ENCODE measurements around the gene ECD.

The ECD gene

DNA sequence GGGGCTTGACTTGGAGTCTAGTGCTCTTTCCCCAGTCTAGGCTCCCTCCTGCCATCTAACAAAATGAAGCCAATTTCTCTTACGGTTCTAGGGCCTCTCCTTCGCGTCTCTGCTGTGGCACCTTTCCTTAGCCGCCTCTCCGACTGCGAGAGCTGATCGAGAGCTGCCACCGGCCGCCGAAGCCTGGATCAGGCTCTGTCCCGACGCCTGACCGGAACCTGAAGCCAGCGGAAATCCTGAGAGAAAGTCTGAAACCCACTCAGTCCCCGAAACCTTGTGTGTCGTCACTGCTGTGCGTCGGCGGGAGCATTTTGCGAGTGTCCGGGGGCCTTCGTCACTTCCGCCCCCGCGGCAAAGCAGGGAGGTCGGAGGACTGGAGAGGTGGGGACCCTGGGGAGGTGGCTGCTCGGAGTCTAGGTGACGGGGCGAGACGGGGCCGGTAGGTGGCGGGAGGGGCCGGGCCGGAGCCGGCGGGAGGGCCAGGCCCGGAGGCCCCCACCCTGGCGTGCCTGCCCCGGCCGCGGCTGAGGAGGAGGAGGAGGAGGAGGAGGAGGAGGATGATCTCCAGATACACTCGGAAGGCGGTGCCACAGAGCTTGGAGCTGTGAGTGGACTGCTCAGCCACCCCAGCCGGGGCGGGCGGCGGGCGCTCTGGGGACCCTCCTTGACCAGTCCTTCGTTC lies at the start of gene ECD, which contains the start of gene FAM149B1:
Gene ECD (minus strand): TSS at position 226 of the 682 bp plus-strand sequence. CDS start 4,071 bp downstream, outside the sequence.
Gene FAM149B1 (plus strand): TSS at position 337 of the 682 bp plus-strand sequence. CDS start 221 bp downstream, at position 558.
- DNase-seq: peak; percentile 90

DNA sequence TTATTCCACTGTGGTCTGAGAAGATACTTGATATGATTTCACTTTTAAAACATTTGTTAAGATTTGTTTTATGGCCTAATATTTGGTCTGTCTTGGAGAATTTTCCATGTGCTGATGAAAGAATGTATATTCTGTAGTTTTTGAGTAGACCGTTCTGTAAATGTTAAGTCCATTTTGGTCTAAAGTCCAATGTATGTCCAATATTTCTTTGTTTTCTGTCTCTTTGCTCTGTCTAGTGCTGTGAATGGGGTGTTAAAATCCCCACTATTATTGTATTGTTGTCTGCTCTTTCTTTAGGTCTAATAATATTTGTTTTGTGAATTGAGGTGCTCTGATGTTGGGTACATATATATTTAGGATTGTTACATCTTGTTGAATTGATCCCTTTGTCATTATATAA lies 47.9 kb upstream of the ECD start:
- DNase-seq: no peak

DNA sequence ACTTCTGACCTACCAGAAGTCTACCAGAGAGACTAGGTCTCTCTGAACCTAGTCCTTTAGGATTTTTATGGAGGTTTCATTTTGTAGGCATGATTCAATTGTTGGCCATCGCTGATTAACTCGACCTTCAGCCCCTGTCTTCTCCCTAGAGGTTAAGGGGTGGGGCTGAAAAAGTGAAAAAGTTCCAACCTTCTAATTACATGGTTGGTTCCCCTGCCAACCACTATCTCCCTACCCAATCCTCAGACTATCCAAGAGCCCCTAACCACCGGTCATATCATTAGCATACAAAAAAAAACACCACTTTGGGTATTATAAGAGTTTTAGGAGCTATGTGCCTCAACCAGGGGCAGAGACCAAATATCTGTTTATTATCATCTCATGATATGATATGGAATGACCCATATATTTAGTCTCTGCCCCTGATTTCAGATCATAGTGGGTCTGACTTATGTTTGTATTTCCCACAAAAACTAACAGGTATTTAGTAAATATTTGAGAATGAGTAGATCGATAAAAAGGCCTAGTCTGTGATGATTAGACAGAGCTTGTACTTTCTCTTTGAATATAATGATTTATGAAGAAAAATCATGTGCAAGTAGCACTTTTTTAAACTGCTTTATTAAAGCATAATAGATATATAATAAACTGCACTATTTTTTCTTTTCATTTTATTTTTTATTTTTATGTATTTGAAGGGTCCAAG lies 43.5 kb upstream of the ECD start:
- DNase-seq: no peak

DNA sequence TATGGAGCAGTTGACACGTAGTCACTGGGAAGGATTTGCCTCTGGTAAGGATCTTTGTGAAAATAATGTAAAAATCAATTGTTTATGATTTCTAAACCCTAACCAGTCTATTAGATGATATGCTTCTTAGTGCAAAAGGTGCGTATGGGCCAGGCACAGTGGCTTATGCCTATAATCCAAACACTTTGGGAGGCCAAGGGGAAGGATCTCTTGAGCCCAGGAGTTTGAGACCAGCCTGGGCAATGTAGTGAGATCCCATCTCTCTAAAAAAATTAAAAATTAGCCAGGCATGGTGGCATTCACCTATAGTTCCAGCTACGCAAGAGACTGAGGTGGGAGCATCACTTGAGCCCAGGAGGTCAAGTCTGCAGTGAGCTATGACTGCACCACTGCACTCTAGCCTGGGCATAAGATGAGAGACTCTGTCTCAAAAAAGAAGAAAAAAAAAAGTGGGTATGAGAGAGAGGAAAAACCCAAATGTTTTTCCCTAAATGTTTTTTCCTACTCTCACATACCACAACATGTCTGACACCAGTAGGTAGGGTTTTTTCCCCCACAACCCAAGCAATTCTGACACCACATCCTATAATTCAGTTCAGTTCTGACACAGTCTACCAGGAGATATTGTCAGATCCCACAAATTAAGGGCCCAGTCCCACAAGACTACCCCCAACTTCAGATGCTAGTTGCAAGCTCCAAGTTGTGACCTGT lies 42.7 kb upstream of the ECD start:
- no peak for DNase-seq

DNA sequence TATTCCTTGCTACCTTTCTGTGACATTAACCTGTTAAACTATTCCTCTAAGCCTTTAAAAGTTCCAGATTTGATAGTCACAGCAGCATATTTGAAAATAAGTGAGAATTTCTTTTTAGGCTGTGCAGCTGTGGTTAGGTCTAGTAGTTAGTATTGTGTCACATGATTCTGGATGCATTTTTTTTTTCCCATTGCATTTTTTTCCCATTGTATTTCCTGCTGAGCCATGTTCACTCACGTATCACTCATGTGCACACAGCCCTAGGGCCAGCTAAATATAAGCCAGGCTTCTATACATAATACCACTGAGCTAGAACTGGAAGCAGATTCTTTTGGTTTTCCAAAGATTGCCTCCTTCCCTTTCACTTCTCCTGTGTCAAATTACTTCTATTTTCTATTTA lies 41.9 kb upstream of the ECD start:
- no peak for DNase-seq

DNA sequence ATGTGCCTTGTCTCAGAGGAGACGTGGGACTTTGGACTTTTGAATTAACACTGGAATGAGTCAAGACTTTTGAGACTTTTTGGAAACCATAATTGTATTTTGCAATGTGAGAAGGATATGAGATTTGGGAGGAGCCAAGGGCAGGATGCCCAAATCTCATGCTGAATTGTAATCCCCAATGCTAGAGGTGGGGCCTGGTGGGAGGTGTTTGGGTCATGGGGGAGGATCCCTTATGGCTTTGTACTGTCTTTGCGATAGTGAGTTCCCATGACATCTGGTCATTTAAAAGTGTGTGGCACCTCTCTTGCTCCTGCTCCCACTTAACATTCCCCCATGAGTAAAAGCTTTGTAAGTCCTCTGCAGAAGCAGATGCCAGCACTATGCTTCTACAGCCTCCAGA lies 40.1 kb upstream of the ECD start:
- DNase-seq: no peak

DNA sequence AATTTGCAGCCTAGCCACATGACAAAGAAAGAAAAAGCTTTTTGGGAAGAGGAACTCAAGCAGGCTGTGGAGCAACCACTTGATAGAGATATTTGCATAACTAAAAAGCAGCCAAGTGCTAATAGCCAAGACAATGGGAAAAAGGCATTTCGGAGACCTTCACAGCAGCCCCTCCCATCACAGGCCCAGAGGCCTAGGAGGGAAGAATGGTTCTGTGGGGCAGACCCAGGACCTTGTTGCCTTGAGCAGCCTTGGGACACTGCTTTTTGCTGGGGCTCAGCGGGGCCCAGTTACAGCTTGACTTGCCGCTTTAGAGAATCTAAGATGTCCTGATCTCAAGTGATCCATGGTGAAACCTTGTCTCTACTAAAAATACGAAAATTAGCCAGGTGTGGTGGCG lies 38.6 kb upstream of the ECD start:
- DNase-seq: no peak

DNA sequence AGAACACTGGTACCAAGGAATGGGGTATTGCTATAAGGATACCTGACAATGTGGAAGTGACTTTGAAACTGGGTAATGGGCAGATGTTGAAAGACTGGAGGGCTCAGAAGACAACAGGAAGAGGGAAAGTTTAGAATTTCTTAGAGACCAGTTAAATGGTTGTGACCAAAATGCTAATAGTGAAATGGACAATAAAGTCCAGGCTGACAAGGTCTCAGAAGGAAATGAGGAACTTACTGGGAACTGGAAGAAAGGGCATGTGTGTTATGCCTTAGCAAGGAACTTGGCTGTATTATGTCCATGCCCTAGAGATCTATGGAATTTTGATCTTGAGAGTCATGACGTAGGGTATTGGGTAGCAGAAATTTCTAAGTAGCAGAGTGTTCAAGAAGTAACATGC lies 38.1 kb upstream of the ECD start:
- DNase-seq: no peak

DNA sequence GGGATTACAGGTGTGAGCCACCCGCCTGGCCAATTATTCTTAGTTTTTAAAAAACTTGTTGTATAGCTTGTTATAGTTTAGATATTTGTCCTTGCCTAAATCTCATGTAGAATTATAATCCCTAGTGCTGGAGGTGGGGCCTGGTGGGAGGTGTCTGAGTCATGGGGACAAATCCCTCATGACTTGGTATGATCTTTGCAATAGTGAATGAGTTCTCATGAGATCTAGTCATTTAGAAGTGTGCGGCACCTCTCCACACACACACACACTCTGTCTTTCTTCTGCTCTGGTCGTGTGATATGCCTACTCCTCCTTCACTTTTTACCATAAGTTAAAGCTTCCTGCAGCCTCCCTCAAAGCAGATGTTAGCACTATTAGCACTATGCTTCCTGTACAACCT lies 37.3 kb upstream of the ECD start:
- no peak for DNase-seq

DNA sequence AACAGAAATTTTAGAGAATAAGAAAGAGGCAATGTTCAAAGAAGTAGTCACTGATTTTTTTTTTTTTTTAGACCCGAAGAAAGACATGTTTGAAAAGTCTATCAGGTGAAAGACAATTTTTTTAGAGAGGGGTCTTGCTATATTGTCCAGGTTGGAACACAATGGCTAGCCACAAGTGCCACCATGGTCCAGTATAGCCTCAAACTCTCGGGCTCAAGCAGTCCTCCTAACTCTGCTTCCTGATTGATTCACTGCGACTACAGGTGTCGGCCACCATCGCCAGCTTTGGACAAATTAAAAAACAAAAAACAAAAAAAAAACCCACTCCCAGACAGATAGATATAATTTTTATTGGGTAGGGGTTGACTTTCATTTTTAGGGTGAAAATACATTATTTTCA lies 22.4 kb upstream of the ECD start:
- no peak for DNase-seq

DNA sequence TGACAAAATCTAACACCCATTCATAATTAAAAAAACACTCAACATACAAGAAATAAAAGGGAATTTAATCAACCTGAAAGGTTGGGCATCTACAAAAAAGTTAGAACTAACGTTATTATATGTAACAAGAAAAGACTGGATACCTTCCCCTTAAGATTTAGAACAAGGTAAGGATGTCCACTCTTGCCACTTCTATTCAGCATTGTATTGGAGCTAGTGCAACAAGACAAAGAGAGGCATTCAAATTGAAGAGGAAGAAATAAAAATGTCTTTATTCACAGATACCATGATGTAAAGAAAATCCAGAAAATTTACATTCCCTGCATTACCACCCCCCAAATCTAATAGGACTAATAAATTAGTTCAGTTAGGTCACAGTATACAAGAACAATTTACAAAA lies 18.5 kb upstream of the ECD start:
- DNase-seq: no peak

DNA sequence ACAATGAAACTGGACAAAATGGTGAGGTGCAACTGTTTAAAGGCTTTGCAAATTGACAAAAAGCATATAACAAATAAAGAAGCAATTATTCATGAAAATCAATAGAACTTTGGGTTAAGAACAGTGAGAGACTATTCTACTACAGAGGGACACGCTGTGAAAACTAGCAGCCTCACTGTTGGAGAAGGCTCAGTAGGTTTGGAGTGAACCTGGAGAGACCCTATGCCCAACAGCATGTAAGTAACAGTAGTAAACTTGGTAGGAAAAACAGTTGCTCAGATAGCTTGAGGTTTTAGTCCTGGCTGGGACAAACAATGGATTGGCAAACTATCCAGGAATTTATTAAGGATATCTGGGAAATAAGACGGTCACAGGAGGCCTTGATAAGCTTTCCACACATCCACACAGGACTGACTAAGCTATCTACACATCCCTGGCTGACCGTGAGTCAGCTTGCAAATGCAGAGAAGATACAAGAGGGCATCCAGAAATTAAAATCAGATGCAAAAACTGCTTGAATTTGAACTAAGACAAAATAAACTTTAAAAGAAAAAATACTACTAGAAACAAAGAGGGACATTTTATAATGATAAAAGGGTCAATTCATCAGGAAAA lies 16.0 kb upstream of the ECD start:
- DNase-seq: no peak

DNA sequence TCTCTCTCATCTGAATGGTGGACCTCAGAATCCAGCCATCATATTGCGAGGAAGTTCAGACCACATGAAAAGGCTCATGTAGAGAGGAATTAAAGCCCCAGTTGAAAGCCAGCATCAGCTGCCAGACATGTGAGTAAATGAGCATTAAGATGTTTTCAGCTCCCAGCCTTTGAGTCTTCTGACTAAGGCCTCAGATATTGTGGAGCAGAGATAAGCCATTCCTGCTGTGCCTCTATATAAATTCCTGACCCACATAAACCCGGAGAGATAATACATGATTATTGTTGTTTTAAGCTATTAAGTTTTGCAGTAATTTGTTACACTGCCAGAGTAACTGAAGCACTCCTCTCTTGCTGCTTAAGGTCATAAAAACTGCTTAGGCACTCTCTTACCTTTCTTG lies 14.8 kb upstream of the ECD start:
- no peak for DNase-seq

DNA sequence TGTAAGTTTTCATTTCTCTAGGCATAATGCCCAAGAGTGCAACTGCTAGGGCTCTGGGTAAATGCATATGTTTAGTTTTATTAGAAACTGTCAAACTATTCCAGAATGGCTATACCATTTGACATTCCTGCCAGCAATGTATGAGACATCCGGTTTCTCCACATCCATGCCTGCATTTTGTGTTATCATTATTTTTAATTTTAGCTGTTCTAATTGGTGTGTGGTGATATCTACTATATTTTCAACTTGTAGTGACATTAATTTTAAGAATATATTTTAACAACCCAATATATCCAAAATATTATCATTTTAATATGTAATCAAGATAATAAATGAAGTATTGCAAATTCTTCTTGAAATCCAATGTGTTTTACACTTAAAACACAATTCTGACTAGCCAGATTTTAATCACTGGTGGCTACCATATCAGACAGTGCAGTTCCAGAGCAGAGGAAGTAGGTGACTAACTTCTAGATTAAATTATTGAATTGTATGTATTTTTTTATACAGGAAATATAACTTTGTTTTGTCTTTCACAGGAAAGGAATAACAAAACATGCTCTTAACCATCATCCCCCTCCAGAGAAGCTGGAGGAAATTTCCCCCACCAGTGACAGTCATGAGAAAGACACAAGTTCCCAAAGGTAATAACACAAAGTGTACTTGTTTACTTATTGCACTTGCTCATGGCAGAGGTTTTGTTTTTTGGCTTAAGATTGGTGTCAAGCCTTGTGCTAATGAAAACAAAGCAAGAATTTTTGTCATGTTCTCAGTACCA lies 6.5 kb upstream of the ECD start:
- DNase-seq: no peak

DNA sequence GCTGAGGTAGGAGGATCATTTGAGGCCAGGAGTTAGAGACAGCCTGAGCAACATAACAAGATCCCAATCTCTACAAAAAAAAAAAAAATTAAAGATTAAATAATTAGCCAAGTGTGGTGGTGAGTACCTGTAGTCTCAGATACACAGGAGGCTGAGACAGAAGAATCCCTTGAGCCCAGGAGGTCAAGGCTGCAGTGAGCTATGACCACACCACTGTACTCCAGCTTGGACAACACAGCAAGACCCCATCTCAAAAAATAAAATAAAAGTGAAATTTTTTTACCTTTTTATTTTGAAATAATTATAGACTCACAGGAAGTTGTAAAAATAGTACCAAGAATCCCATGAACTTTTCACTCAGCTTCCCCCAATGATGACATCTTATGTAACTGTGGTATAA lies 5.1 kb upstream of the ECD start:
- no peak for DNase-seq

DNA sequence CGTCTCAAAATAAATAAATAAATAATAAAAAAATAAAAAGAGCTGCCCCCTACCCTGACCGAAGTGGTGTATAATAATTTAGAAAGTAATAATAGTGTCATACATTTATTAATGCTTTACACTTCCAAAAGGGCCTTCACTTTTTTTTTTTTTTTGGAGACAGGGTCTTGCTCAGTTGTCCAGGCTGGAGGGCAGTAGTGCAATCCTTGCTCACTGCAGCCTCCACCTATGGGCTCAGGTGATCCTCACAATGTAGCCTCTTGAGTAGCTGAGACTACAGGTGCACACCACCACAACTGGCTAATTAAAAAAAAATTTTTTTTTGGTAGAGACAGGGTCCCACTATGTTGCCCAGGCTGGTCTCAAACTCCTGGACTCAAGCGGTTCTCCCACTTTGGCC lies 1.5 kb upstream of the ECD start:
- DNase-seq: no peak

DNA sequence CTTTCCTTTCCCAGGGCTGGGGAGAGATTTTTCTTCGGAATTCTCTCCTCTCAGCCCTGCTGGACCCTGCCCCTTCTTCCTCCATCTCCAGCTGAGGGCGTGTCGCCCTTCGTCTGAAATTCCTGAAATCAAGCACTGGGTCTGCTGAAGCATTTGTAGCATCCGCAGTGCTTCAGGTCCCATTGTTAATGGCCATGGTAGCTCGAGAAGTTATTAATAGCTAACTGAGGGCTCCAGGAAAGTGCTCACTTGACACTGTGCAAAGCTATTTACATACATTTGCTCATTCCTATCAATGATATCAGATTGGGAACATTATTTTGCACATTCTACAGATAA lies 626 bp upstream of the ECD start:
- DNase-seq: no peak

DNA sequence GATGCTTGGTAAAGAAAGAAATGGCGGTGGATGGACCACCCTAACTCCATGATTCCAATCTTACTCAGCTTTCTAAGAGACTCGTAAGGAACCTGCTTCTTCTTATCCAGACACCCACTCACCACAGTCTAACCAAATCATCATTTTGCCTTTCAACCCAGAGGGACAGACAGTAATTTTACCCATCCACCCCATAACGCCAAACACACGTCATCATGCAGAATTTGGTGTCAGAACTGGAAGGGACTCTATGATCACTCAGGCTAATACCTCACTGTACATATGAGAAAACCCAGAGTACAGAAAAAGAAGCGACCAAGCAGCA lies 388 bp downstream of the ECD start:
- DNase-seq: no peak

DNA sequence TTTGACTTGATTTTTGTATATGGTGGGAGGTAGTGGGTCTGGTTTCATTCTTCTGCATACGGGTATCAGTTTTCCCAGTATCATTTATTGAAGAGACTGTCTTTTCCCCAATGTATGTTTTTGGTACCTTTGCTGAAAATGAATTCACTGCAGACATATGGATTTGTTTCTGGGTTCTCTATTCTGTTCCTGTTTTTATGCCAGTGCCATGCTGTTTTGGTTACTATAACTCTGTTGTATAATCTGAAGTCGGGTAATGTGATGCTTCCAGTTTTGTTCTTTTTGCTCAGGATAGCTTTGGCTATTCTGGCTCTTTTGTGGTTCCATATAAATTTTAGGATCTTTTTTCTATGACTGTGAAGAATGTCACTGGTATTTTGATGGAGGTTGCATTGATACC lies 836 bp downstream of the ECD start:
- DNase-seq: no peak

DNA sequence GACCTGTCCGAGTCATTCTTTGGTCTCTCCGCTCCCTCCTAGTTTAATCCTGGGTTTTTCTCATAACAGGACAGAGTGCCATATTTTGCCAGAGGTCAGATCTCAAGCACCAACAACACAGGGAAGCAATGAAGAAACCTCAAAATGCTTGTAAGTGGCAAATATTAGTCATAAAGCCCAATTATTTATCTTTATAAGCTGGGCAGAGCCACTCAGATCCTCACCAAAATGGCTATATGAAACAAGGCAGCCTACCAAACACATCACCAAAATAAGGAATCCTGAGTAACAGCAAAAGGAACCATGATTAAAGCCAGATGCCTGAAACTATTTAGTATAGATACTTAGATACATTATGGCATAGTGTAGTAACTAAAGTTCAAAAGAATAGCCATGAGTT lies 4.7 kb downstream of the ECD start:
- DNase-seq: no peak

DNA sequence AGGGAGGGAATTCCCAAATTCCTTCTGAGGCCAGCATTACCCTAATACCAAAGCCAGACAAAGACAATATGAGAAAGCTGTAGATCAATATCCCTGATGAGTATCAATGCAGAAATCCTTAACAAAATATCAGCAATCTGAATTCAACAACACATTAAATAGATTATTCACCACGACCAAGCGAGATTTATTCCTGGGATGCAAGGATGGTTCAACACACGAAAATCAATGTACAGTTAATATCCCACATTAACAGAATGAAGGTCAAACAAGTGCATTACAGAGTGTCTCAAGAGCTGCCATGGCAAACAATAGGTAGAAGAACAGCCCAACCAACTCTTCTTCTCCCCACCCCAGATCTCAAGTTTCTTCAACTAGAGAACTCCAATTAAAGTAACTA lies 6.1 kb downstream of the ECD start:
- DNase-seq: no peak

DNA sequence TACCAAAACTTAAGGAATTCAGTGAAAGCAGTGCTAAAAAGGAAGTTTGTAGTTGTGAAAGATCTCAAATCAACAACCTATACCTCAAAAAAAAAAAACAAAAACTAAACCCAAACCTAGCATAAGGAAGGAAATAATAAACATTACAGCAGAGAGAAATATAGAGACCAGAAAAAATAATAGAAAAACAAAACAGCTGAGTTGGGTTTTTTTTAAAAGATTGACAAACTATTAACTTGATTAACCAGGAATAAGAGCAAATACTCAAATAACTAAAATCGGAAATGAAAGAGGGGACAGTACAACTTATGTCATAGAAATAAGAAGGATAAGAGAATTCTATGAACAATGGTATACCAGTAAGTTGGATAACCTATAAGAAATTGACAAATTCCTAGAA lies 6.7 kb downstream of the ECD start:
- no peak for DNase-seq

DNA sequence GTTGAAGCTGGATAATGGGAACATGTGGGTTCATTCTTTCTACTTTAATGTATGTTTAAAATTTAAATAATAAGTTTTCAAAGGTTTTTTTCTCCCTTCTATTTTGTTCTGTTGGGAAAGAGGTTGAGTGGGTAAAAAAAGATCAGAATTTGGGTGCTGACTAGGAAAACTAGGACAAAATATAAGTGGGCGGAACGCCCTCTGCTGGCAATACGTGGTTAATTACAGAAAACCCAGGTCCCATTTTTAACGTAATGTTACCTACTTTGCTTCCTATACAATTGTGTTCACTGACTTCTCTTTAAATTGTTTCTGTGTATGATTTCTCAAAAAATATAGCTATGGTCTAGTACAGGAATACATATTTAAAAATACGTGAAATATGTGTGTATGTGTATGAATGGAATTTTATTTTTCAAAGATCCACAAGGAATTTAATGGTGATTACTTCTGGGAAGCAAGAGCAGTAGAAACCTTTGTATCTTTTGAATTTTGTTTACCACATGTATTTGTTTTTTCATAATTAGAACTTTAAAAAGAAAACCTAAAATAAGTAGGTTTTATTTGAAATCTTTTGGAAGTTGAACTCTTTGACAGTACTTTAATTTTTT lies 8.7 kb downstream of the ECD start:
- DNase-seq: peak; percentile 35
